ENCODE data around the gene CDK5RAP3. TPM values are rescaled to one million over a fixed set of nuclear protein-coding genes. Genes with fewer than 3 reads are reported as not detected.
"Not testable (repeated sequence)": the region's sequence is repeated elsewhere in the genome, so short reads cannot be mapped to it uniquely, and the experiment has no call there.

CDK5RAP3 gene
- total RNA-seq, 2 experiments from 2014 or later: 206 to 224 TPM

DNA sequence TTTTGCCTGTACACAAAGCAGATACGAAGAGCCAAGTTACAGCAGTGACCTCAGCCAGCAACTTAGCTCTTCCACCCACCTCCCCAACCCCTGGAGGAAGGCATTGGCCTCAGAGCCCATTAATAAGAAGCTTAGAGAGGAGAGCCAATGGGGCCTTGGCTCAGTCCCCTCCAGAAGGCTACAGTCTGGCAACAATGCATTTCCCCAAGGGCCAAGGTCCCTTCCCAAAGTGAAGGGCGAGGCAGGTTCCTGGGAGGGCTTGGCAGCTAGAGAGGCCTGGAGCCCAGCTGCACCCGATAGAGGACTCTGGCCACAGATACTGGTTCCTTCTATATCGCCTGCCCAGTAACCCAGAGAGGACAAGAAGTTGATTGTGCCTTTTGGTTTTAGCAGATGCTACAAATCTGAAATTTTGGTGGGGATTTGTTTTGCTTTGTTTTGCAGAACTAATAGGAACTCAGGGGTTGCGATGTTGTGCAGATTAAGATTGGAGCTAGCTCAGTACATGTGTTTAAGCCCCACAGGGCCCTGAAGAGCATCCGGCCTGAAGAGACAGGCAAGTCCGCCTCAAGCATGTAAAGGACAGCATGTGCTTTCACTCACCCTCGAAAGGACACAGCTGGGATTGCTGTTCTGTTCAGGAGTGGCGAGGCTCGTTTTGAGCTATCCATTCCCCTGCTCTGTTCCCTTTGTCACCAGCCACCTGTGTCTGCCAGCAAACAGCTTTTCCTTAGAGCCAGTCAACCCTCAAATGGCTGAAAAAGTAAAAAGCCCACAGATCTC is 41.5 kb upstream of the CDK5RAP3 start:
- Mint-ChIP-seq H3K4me3 (no peak overlapping the region), H3K9me3 (no peaks in the 10 kb centered on the region), H3K27ac (no peak overlapping the region), H3K36me3 (ENCODE audit: low read depth) (peaks cover 50% of the 10 kb centered on the region), H3K27me3 (no peaks in the 10 kb centered on the region), H3K4me1 (ENCODE audit: low read depth) (no peaks in the 10 kb centered on the region)
- no peak overlapping the region for H3K4me3 ChIP-seq (ENCODE audit: low read length)
- CTCF ChIA-PET: no interaction called here
- POLR2A ChIA-PET: interaction anchor here (0.9 kb wide), 1 partner anchor 34 kb away, joined by 3 read pairs; no protein-coding TSS in a partner anchor
- H3K4me1 ChIP-seq (ENCODE audit: insufficient read depth, low read length): no peaks in the 10 kb centered on the region
- intact Hi-C loops (cut with DNase I, micrococcal nuclease): no loop called here
- H3K27ac ChIP-seq (ENCODE audit: low read depth in 1 of 2, low read length in 2 of 2): no peak overlapping the region
- H3K27me3 ChIP-seq (ENCODE audit: control insufficient read depth in 1 of 2, insufficient read depth in 2 of 2, low read length in 2 of 2): no peaks in the 10 kb centered on the region
- H3K9me3 ChIP-seq (ENCODE audit: control insufficient read depth in 1 of 2, insufficient read depth in 1 of 2, low read length in 2 of 2): no peaks in the 10 kb centered on the region
- ATAC-seq (ENCODE audit: poor library complexity) (no peak), DNase-seq (no peak)
- TF ChIP-seq, protein P1, sequence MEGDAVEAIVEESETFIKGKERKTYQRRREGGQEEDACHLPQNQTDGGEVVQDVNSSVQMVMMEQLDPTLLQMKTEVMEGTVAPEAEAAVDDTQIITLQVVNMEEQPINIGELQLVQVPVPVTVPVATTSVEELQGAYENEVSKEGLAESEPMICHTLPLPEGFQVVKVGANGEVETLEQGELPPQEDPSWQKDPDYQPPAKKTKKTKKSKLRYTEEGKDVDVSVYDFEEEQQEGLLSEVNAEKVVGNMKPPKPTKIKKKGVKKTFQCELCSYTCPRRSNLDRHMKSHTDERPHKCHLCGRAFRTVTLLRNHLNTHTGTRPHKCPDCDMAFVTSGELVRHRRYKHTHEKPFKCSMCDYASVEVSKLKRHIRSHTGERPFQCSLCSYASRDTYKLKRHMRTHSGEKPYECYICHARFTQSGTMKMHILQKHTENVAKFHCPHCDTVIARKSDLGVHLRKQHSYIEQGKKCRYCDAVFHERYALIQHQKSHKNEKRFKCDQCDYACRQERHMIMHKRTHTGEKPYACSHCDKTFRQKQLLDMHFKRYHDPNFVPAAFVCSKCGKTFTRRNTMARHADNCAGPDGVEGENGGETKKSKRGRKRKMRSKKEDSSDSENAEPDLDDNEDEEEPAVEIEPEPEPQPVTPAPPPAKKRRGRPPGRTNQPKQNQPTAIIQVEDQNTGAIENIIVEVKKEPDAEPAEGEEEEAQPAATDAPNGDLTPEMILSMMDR (IDR thresholded peaks at IDR 0.05): no peak
- peaks cover 58% of the 10 kb centered on the region for H3K36me3 ChIP-seq (ENCODE audit: insufficient read depth, low read length)

DNA sequence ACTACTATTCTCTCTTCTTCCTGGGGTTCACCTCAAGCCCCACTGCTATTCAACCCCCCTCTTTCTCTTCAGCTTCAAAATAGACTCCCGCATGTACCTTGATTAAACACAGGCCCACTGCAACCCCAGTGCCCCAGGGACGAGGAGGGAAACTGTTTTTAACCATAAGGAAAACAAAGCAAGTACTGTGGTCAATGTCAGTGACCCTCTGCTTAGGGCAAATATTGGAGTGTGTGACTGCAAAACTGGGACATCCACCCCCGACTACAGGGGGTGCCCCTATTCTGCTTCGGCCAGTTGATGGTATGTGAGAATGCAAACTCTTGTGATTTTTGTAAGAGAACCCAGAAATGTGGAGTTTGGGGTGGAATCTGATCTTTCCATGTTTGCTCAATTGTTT is 39.1 kb upstream of the CDK5RAP3 start:
- Mint-ChIP-seq H3K36me3 (ENCODE audit: low read depth) (peaks cover 30% of the 10 kb centered on the region), H3K4me3 (no peak overlapping the region), H3K9me3 (no peaks in the 10 kb centered on the region), H3K27ac (peak overlapping the region; percentile 15), H3K27me3 (no peaks in the 10 kb centered on the region), H3K4me1 (ENCODE audit: low read depth) (no peaks in the 10 kb centered on the region)
- Histone ChIP-seq H3K27me3 (ENCODE audit: control insufficient read depth in 1 of 2, insufficient read depth in 2 of 2, low read length in 2 of 2) (no peaks in the 10 kb centered on the region), H3K4me3 (ENCODE audit: low read length) (no peak overlapping the region), H3K4me1 (ENCODE audit: insufficient read depth, low read length) (no peaks in the 10 kb centered on the region), H3K36me3 (ENCODE audit: insufficient read depth, low read length) (peaks cover 34% of the 10 kb centered on the region), H3K27ac (ENCODE audit: low read depth in 1 of 2, low read length in 2 of 2) (no peak overlapping the region), H3K9me3 (ENCODE audit: control insufficient read depth in 1 of 2, insufficient read depth in 1 of 2, low read length in 2 of 2) (no peaks in the 10 kb centered on the region)
- CTCF ChIA-PET: no interaction called here
- POLR2A ChIA-PET: no interaction called here
- ATAC-seq (ENCODE audit: poor library complexity) (no peak), DNase-seq (no peak)
- TF ChIP-seq, protein P1 (IDR thresholded peaks at IDR 0.05): no peak
- intact Hi-C loops (cut with DNase I, micrococcal nuclease): no loop called here

DNA sequence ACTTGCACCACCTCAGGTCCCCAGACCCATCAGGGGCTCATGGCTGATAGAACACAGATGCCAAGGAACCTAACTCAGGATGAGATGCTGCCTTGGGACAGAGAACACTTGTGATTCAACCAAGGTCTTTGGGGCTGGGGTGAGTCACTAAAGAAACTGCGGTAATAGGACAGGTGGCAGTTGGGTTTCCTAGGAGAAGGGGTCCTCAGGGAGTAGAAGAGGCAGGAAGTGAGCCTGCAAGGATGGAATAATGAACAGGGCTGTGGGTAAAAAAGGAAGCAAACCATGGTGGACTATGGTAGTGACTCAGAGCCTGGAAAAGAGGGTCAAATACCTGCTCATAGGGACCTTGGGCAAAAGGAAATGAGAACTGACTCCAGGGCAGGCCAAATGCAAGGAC is 36.1 kb upstream of the CDK5RAP3 start:
- ChIA-PET POLR2A (interaction anchor here (2.2 kb wide), 1 partner anchor 39 kb away, joined by 7 read pairs; the partner anchor contains the start of gene SP2), CTCF (interaction anchor here (0.9 kb wide), 1 partner anchor 16 kb away, joined by 3 read pairs; no protein-coding TSS in a partner anchor)

DNA sequence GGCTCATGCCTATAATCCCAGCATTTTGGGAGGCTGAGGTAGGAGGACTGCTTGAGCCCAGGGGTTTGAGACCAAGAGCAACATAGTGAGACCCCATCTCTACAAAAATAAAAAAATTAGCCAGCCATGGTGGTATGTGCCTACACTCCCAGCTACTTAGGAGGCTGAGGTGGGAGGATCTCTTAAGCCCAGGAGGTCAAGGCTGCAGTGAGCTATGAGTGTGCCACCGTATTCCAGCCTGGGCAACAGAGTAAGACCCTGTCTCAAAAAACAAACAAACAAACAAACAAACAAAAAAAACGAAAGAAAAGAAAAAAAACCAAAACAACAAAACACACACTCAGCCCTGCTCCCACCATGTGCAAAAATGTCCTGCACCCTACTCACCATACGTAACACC is 35.4 kb upstream of the CDK5RAP3 start:
- intact Hi-C loops (cut with DNase I, micrococcal nuclease); H3K36me3 ChIP-seq (ENCODE audit: insufficient read depth, low read length); H3K9me3 Mint-ChIP-seq; H3K4me1 ChIP-seq (ENCODE audit: insufficient read depth, low read length); DNase-seq; H3K4me3 ChIP-seq (ENCODE audit: low read length); H3K27ac Mint-ChIP-seq; H3K4me3 Mint-ChIP-seq; ATAC-seq (ENCODE audit: poor library complexity); H3K4me1 Mint-ChIP-seq (ENCODE audit: low read depth); H3K9me3 ChIP-seq (ENCODE audit: control insufficient read depth in 1 of 2, insufficient read depth in 1 of 2, low read length in 2 of 2); H3K27ac ChIP-seq (ENCODE audit: low read depth in 1 of 2, low read length in 2 of 2); H3K27me3 ChIP-seq (ENCODE audit: control insufficient read depth in 1 of 2, insufficient read depth in 2 of 2, low read length in 2 of 2); H3K27me3 Mint-ChIP-seq: not testable (repeated sequence)
- H3K36me3 Mint-ChIP-seq (ENCODE audit: low read depth): peaks cover 10% of the 10 kb centered on the region
- ChIA-PET POLR2A (interaction anchor here (2.2 kb wide), 1 partner anchor 40 kb away, joined by 7 read pairs; the partner anchor contains the start of gene SP2), CTCF (interaction anchor here (0.9 to 1.4 kb wide), 2 partner anchors 15 to 35 kb away, joined by 3 to 4 read pairs; partner anchors contain the start of gene CDK5RAP3)

More for the DNA sequence above, 36.1 kb upstream of the CDK5RAP3 start:
- TF ChIP-seq, protein P1 (IDR thresholded peaks at IDR 0.05): no peak
- Mint-ChIP-seq H3K27ac (no peak overlapping the region), H3K27me3 (no peaks in the 10 kb centered on the region), H3K4me1 (ENCODE audit: low read depth) (no peaks in the 10 kb centered on the region), H3K36me3 (ENCODE audit: low read depth) (peaks cover 10% of the 10 kb centered on the region), H3K9me3 (no peaks in the 10 kb centered on the region), H3K4me3 (no peak overlapping the region)
- ATAC-seq (ENCODE audit: poor library complexity) (no peak), DNase-seq (no peak)
- no peak overlapping the region for H3K27ac ChIP-seq (ENCODE audit: low read depth in 1 of 2, low read length in 2 of 2)
- H3K4me3 ChIP-seq (ENCODE audit: low read length): no peak overlapping the region
- no peaks in the 10 kb centered on the region for H3K9me3 ChIP-seq (ENCODE audit: control insufficient read depth in 1 of 2, insufficient read depth in 1 of 2, low read length in 2 of 2)
- H3K27me3 ChIP-seq (ENCODE audit: control insufficient read depth in 1 of 2, insufficient read depth in 2 of 2, low read length in 2 of 2): no peaks in the 10 kb centered on the region
- peaks cover 11% of the 10 kb centered on the region for H3K36me3 ChIP-seq (ENCODE audit: insufficient read depth, low read length)
- intact Hi-C loops (cut with DNase I, micrococcal nuclease): no loop called here
- no peaks in the 10 kb centered on the region for H3K4me1 ChIP-seq (ENCODE audit: insufficient read depth, low read length)

Data from CD4-positive, alpha-beta T cell (primary cell).